HEK293 (cell line): ENCODE measurements around the gene SURF4.

ENCODE experiments used
- CTCF ChIP-seq: fragments of 450-650 bp; formaldehyde crosslinking; IDR thresholded peaks from 2 replicates; pipeline ENCODE4 v1.5.1; 2016; ENCODE audit warnings: missing biosample characterization, missing genetic modification characterization
- EGR2 ChIP-seq: fragments of 450-650 bp; formaldehyde crosslinking; IDR thresholded peaks from 2 replicates; pipeline ENCODE4 v1.5.1; 2016; ENCODE audit warnings: low read depth, missing biosample characterization, missing genetic modification characterization
- IKZF3 ChIP-seq: fragments of 450-650 bp; IDR thresholded peaks from 2 replicates; pipeline ENCODE4 v1.5.0; 2018; ENCODE audit warnings: missing biosample characterization, mild to moderate bottlenecking, missing genetic modification characterization, moderate library complexity
- PATZ1 ChIP-seq: fragments of 450-650 bp; formaldehyde crosslinking; IDR thresholded peaks from 2 replicates; pipeline ENCODE4 v1.5.1; 2016; ENCODE audit warnings: missing biosample characterization, missing genetic modification characterization
- TCF7L2 ChIP-seq: IDR thresholded peaks from 2 replicates; pipeline ENCODE4 v1.6.1; 2011; ENCODE audit warnings: low read depth, mild to moderate bottlenecking, inconsistent platforms, low read length, moderate library complexity, borderline replicate concordance
- YY1 ChIP-seq: fragments of 450-650 bp; formaldehyde crosslinking; IDR thresholded peaks from 2 replicates; pipeline ENCODE4 v1.5.1; 2018; ENCODE audit warnings: missing biosample characterization, missing genetic modification characterization
- ZBTB11 ChIP-seq: fragments of 450-650 bp; formaldehyde crosslinking; conservative IDR thresholded peaks from 2 replicates; pipeline ENCODE4 v1.5.1; 2016; ENCODE audit warnings: low read depth, missing biosample characterization, missing genetic modification characterization
- ZNF114 ChIP-seq: fragments of 450-650 bp; formaldehyde crosslinking; IDR thresholded peaks from 2 replicates; pipeline ENCODE4 v1.5.0; 2017; ENCODE audit warnings: missing biosample characterization, missing genetic modification characterization
- ZNF133 ChIP-seq: fragments of 450-650 bp; formaldehyde crosslinking; IDR thresholded peaks from 2 replicates; pipeline ENCODE4 v1.5.1; 2016; ENCODE audit warnings: missing biosample characterization, missing genetic modification characterization
- ZNF211 ChIP-seq: fragments of 450-650 bp; formaldehyde crosslinking; IDR thresholded peaks from 2 replicates; pipeline ENCODE4 v1.5.1; 2016; ENCODE audit warnings: low read depth, missing biosample characterization, missing genetic modification characterization
- ZNF324 ChIP-seq: fragments of 450-650 bp; formaldehyde crosslinking; IDR thresholded peaks from 2 replicates; pipeline ENCODE4 v1.5.1; 2016; ENCODE audit warnings: missing biosample characterization, missing genetic modification characterization
- ZNF335 ChIP-seq: fragments of 450-650 bp; formaldehyde crosslinking; conservative IDR thresholded peaks from 2 replicates; pipeline ENCODE4 v1.5.1; 2016; ENCODE audit warnings: missing biosample characterization, missing genetic modification characterization
- ZNF362 ChIP-seq: fragments of 450-650 bp; formaldehyde crosslinking; IDR thresholded peaks from 2 replicates; pipeline ENCODE4 v1.5.1; 2016; ENCODE audit warnings: missing biosample characterization, missing genetic modification characterization
- ZNF391 ChIP-seq: fragments of 450-650 bp; formaldehyde crosslinking; IDR thresholded peaks from 2 replicates; pipeline ENCODE4 v1.5.1; 2016; ENCODE audit warnings: low read depth, missing biosample characterization, missing genetic modification characterization, borderline replicate concordance
- ZNF449 ChIP-seq: fragments of 450-650 bp; formaldehyde crosslinking; IDR thresholded peaks from 2 replicates; pipeline ENCODE4 v1.5.1; 2017; ENCODE audit warnings: missing biosample characterization, mild to moderate bottlenecking, missing genetic modification characterization, moderate library complexity
- ZNF518A ChIP-seq: fragments of 450-650 bp; formaldehyde crosslinking; conservative IDR thresholded peaks from 2 replicates; pipeline ENCODE4 v1.5.1; 2016; ENCODE audit warnings: low read depth, missing biosample characterization, missing genetic modification characterization
- ZNF624 ChIP-seq: fragments of 450-650 bp; formaldehyde crosslinking; IDR thresholded peaks from 2 replicates; pipeline ENCODE4 v1.5.1; 2017; ENCODE audit warnings: missing biosample characterization, missing genetic modification characterization
- ZNF670 ChIP-seq: fragments of 450-650 bp; formaldehyde crosslinking; IDR thresholded peaks from 2 replicates; pipeline ENCODE4 v1.5.1; 2016; ENCODE audit warnings: missing biosample characterization, missing genetic modification characterization, low read depth
- ZNF701 ChIP-seq: fragments of 450-650 bp; formaldehyde crosslinking; IDR thresholded peaks from 2 replicates; pipeline ENCODE4 v1.5.1; 2016; ENCODE audit warnings: missing biosample characterization, missing genetic modification characterization
- ZNF843 ChIP-seq: fragments of 450-650 bp; formaldehyde crosslinking; IDR thresholded peaks from 2 replicates; pipeline ENCODE4 v1.5.1; 2016; ENCODE audit warnings: missing biosample characterization, missing genetic modification characterization
- ZSCAN5A ChIP-seq: fragments of 450-650 bp; formaldehyde crosslinking; IDR thresholded peaks from 2 replicates; pipeline ENCODE4 v1.5.1; 2016; ENCODE audit warnings: missing biosample characterization, missing genetic modification characterization
- ZXDB ChIP-seq: fragments of 450-650 bp; formaldehyde crosslinking; IDR thresholded peaks from 2 replicates; pipeline ENCODE4 v1.5.1; 2016; ENCODE audit warnings: missing biosample characterization, missing genetic modification characterization

Gene SURF4

GRCh38 chr9:133356391-133357091 is 19.3 kb downstream of the SURF4 start, which contains the start of the genes SURF1 and SURF2 (continued):
- TF ChIP-seq ZNF518A (peak; percentile 45; the same call in 1 of the 2 replicates), ZNF449 (no peak), ZNF701 (no peak), ZNF133 (tag by site-specific recombination) (no peak), TCF7L2 (no peak), ZXDB (tag by site-specific recombination) (peak; percentile 55), ZNF391 (tag by site-specific recombination) (peak; percentile 80; the same call in 1 of the 2 replicates), ZNF114 (tag by site-specific recombination) (no peak), ZNF335 (tag by site-specific recombination) (peak; percentile 68), ZNF324 (tag by site-specific recombination) (no peak), ZNF670 (no peak), IKZF3 (tag by site-specific recombination) (no peak), ZNF843 (tag by site-specific recombination) (peak; percentile 40; the same call in 1 of the 2 replicates), ZNF624 (no peak), YY1 (tag by site-specific recombination) (no peak; the same call in 1 of the 2 replicates), ZSCAN5A (tag by site-specific recombination) (0 out of 2 replicates have a peak, but pooled peaks have one; percentile 58), PATZ1 (peak; percentile 92), CTCF (tag by site-specific recombination) (no peak; the same call in none of the 2 replicates), ZNF211 (tag by site-specific recombination) (no peak), EGR2 (peak; percentile 72), ZBTB11 (peak; percentile 87), ZNF362 (tag by site-specific recombination) (no peak)
